HL-60 (cell line): ENCODE results near the gene PAX5.

Source experiments
- GABPA ChIP-seq: IDR thresholded peaks from 2 replicates; pipeline ENCODE4 v1.6.1; 2012; ENCODE audit warnings: low read depth
- TF ChIP-seq, protein P1 (sequence below): IDR thresholded peaks from one replicate; pipeline ENCODE4 v1.5.1; 2011; ENCODE audit warnings: low read length, control low read depth, inconsistent platforms; ENCODE audit not compliant: insufficient read depth

DNA sequence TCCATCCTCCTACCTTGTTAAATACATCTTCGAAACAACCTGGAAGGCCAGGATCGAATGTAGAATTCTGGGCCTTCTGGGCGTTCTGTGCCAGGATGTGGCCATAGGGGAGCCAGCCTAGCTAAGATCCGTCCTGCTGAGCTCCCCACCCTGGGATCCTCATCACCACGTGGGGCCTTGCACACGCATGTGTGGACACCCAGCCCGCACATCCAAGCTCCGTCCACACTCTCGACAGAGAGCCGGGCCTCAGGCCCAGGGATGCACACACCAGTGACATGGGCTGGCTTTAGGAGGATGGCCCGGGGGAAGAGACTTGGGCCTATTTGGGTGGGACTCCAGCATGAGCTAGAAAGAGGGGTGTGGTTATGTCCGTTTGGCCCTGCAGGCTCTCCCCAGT lies 154.0 kb downstream of the PAX5 start:
- TF ChIP-seq, protein P1, sequence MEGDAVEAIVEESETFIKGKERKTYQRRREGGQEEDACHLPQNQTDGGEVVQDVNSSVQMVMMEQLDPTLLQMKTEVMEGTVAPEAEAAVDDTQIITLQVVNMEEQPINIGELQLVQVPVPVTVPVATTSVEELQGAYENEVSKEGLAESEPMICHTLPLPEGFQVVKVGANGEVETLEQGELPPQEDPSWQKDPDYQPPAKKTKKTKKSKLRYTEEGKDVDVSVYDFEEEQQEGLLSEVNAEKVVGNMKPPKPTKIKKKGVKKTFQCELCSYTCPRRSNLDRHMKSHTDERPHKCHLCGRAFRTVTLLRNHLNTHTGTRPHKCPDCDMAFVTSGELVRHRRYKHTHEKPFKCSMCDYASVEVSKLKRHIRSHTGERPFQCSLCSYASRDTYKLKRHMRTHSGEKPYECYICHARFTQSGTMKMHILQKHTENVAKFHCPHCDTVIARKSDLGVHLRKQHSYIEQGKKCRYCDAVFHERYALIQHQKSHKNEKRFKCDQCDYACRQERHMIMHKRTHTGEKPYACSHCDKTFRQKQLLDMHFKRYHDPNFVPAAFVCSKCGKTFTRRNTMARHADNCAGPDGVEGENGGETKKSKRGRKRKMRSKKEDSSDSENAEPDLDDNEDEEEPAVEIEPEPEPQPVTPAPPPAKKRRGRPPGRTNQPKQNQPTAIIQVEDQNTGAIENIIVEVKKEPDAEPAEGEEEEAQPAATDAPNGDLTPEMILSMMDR: no peak
- no peak for TF ChIP-seq GABPA
